GM12864 (cell line): ENCODE measurements around the gene NFASC.

Experiments used
- DNase-seq: peaks from one replicate; pipeline ENCODE4 v3.0.0-alpha.2; 2011; ENCODE audit warnings: low read depth
- H3K4me3 ChIP-seq: 2 replicates; pipeline ENCODE4 v1.5.1; 2011; ENCODE audit warnings: mild to moderate bottlenecking, low read depth, low read length, control low read depth
- TF ChIP-seq, protein P1 (sequence below): IDR thresholded peaks from 2 replicates; pipeline ENCODE4 v1.5.1; 2011; ENCODE audit warnings: low read depth, mild to moderate bottlenecking, moderate library complexity, low read length, control low read depth, inconsistent platforms; ENCODE audit errors: missing control alignments

Gene NFASC

GRCh38 chr1:205059660-205060059 is 189.0 kb downstream of the NFASC start:
- DNase-seq = no peak
- H3K4me3 ChIP-seq = no peak overlapping the region
- TF ChIP-seq, protein P1, sequence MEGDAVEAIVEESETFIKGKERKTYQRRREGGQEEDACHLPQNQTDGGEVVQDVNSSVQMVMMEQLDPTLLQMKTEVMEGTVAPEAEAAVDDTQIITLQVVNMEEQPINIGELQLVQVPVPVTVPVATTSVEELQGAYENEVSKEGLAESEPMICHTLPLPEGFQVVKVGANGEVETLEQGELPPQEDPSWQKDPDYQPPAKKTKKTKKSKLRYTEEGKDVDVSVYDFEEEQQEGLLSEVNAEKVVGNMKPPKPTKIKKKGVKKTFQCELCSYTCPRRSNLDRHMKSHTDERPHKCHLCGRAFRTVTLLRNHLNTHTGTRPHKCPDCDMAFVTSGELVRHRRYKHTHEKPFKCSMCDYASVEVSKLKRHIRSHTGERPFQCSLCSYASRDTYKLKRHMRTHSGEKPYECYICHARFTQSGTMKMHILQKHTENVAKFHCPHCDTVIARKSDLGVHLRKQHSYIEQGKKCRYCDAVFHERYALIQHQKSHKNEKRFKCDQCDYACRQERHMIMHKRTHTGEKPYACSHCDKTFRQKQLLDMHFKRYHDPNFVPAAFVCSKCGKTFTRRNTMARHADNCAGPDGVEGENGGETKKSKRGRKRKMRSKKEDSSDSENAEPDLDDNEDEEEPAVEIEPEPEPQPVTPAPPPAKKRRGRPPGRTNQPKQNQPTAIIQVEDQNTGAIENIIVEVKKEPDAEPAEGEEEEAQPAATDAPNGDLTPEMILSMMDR = no peak

DNA sequence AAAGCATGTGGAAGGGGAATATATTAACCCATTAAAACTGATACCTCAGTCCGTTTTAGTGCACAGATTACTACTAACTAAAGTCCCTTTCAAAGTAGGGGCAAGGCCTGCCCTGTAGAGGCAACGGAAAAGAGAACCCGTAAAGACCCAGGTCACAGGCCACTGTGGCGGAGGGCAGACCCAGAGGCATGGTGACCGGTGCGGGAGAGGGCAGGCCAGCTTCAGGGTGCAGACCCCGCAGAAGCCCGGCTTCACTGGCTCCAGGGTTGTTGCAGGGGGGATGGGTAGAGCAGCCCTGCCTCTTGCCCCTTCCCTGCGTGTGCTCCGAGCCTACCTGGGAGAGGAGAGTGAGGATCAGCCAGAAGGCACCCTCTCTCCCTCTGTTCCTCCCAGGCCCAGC is 190.1 kb downstream of the NFASC start:
- no peak for DNase-seq
- H3K4me3 ChIP-seq = no peak overlapping the region
- TF ChIP-seq, protein P1 = no peak

- H3K4me3 ChIP-seq = no peak overlapping the region
- DNase-seq = no peak
- TF ChIP-seq, protein P1 = no peak
Observed at GRCh38 chr1:205061227-205061626, 190.6 kb downstream of the NFASC start.

GRCh38 chr1:205061665-205062069 is 191.0 kb downstream of the NFASC start:
- DNase-seq = no peak
- H3K4me3 ChIP-seq = no peak overlapping the region
- TF ChIP-seq, protein P1 = peak; percentile 85

DNA sequence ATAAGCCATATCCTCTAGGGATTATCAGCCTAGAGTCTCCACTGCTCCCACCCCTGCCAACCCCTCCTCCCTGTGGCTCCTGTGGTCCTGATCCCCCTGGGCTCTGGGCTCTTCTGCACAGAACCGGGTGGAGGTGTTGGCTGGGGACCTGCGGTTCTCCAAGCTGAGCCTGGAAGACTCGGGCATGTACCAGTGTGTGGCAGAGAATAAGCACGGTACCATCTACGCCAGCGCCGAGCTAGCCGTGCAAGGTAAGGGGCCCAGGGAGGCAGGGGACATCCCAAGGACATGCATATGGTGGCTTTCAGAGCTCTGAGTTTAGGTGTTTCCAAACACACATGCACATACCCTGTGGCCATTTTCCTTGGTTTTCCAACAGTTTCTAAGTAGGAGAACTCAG is 191.7 kb downstream of the NFASC start:
- no peak for DNase-seq
- H3K4me3 ChIP-seq = no peak overlapping the region
- TF ChIP-seq, protein P1 = no peak

GRCh38 chr1:205062895-205063294 is 192.2 kb downstream of the NFASC start:
- TF ChIP-seq, protein P1 = no peak

DNA sequence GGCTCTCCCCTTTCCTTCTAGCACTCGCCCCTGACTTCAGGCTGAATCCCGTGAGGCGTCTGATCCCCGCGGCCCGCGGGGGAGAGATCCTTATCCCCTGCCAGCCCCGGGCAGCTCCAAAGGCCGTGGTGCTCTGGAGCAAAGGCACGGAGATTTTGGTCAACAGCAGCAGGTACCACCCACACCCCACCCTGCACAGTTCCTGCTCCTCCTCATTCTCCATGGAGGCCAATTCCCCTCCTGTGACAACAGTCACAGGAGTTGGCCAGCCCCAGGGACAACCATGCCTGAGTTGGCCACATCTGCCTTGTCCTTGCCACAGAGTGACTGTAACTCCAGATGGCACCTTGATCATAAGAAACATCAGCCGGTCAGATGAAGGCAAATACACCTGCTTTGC is 193.6 kb downstream of the NFASC start:
- DNase-seq = no peak
- TF ChIP-seq, protein P1 = no peak
- no peak overlapping the region for H3K4me3 ChIP-seq

More at GRCh38 chr1:205062895-205063294, 192.2 kb downstream of the NFASC start:
- H3K4me3 ChIP-seq = no peak overlapping the region
- no peak for DNase-seq
